PC-9 (cell line): ENCODE results near the gene FOXN1. TPM values are rescaled to one million over a fixed set of nuclear protein-coding genes. Genes with fewer than 3 reads are reported as not detected.
A peak's percentile ranks its signal among the peaks of the same experiment; 100 is the strongest.

Source experiments
- BruUV-seq: library from RNA; stranded (reverse); fragments of 400-500 nt; replicated peaks from 2 replicates; lab custom pipeline; 2021; lab: Mats Ljungman, UMichigan
- CTCF ChIA-PET: fragments of 300-600 bp; sonication (Branson Sonifier 250); formaldehyde crosslinking; loops from one replicate; lab custom pipeline; 2022; ENCODE audit warnings: antibody characterized with exemption; lab: Charles Lee
- POLR2A ChIA-PET: fragments of 300-600 bp; sonication (Branson Sonifier 250); formaldehyde crosslinking; loops from one replicate; lab custom pipeline; 2022; ENCODE audit warnings: antibody characterized with exemption; ENCODE audit not compliant: unreplicated experiment; lab: Charles Lee
- DNase-seq, 2 experiments: peaks; one replicate each; pipeline versions ENCODE4 v3.0.0 to v3.0.0-alpha.2; 2015 to 2022; ENCODE audit warnings: mixed read lengths in 1 of 2
- H2AFZ ChIP-seq: fragments of 200-600 bp; sonication (generic); 2 replicates; pipeline ENCODE4 v1.8.1; 2017; ENCODE audit warnings: antibody characterized with exemption
- H3F3A ChIP-seq: fragments of 200-600 bp; sonication (generic); 2 replicates; pipeline ENCODE4 v1.8.1; 2017; ENCODE audit warnings: antibody characterized with exemption, mild to moderate bottlenecking, low read depth; ENCODE audit not compliant: insufficient read depth
- H3K27ac ChIP-seq: fragments of 200-600 bp; sonication (generic); 2 replicates; pipeline ENCODE4 v1.6.1; 2016; ENCODE audit warnings: mixed run types
- H3K27me3 ChIP-seq: fragments of 200-600 bp; sonication (generic); 2 replicates; pipeline ENCODE4 v1.6.1; 2016; ENCODE audit warnings: low read depth, mixed run types; ENCODE audit not compliant: insufficient read depth
- H3K36me3 ChIP-seq: fragments of 200-600 bp; sonication (generic); 2 replicates; pipeline ENCODE4 v1.6.1; 2016; ENCODE audit warnings: low read depth, mixed run types
- H3K4me1 ChIP-seq: fragments of 200-600 bp; sonication (generic); replicated peaks from 2 replicates; pipeline ENCODE4 v1.6.1; 2016; ENCODE audit warnings: mixed run types; ENCODE audit not compliant: insufficient read depth
- H3K4me2 ChIP-seq: fragments of 200-600 bp; sonication (generic); 2 replicates; pipeline ENCODE4 v1.6.1; 2017; ENCODE audit warnings: mixed run types
- H3K4me3 ChIP-seq: fragments of 200-600 bp; sonication (generic); 2 replicates; pipeline ENCODE4 v1.6.1; 2016; ENCODE audit warnings: mixed run types
- H3K79me2 ChIP-seq: fragments of 200-600 bp; sonication (generic); 2 replicates; pipeline ENCODE4 v1.6.1; 2017; ENCODE audit warnings: low read depth, mixed run types
- H3K9me2 ChIP-seq: fragments of 200-600 bp; sonication (generic); 2 replicates; pipeline ENCODE4 v1.8.1; 2017; ENCODE audit warnings: mild to moderate bottlenecking; ENCODE audit not compliant: insufficient read depth
- H3K9me3 ChIP-seq: fragments of 200-600 bp; sonication (generic); 2 replicates; pipeline ENCODE4 v1.8.1; 2016; ENCODE audit warnings: low read depth; ENCODE audit not compliant: insufficient read depth
- H4K20me1 ChIP-seq: fragments of 200-600 bp; sonication (generic); 2 replicates; pipeline ENCODE4 v1.8.1; 2017; ENCODE audit not compliant: insufficient read depth
- CTCF ChIP-seq: fragments of 200-600 bp; sonication (generic); conservative IDR thresholded peaks from 2 replicates; pipeline ENCODE4 v1.6.1; 2017; ENCODE audit warnings: mixed run types, antibody characterized with exemption, mild to moderate bottlenecking, moderate library complexity
- EZH2 ChIP-seq: fragments of 200-600 bp; sonication (generic); IDR thresholded peaks from 2 replicates; pipeline ENCODE4 v1.8.0; 2017; ENCODE audit warnings: antibody characterized with exemption, low read depth
- intact Hi-C: fragments of 100-400 bp; cut with micrococcal nuclease; formaldehyde crosslinking; loops from one replicate; pipeline ENCODE4 v1.10.0; 2022; ENCODE audit not compliant: unreplicated experiment
- total RNA-seq: library from RNA; stranded (reverse); gene quantifications from 2 replicates; pipeline ENCODE4 v1.2.3, GENCODE V29; 2021

The FOXN1 gene
- total RNA-seq, 1 experiment from 2014 or later, result not detected

- H3K9me2 ChIP-seq, result no peaks in the 10 kb centered on the region
- DNase-seq, result no peak
- H3K27me3 ChIP-seq, result peaks cover 17% of the 10 kb centered on the region; the same call in 1 of the 2 replicates
- intact Hi-C loops, result no loop called here
- H2AFZ ChIP-seq, result no peak overlapping the region
- no peak overlapping the region for H3K27ac ChIP-seq
- no peak overlapping the region for H3K4me2 ChIP-seq
- H4K20me1 ChIP-seq, result no peaks in the 10 kb centered on the region
- peaks cover 14% of the 10 kb centered on the region; the same call in 1 of the 2 replicates for H3K4me1 ChIP-seq
- H3K79me2 ChIP-seq, result no peaks in the 10 kb centered on the region
- no peaks in the 10 kb centered on the region for H3K9me3 ChIP-seq
- H3K36me3 ChIP-seq, result no peaks in the 10 kb centered on the region
- no peak overlapping the region for H3K4me3 ChIP-seq
- POLR2A ChIA-PET, result no interaction called here
- BruUV-seq, result no TSS peak
- CTCF ChIA-PET, result no interaction called here
- peaks cover 4% of the 10 kb centered on the region; the same call in 1 of the 2 replicates for H3F3A ChIP-seq
- TF ChIP-seq CTCF (no peak), EZH2 (no peak)
These were observed 10.5 kb upstream of the FOXN1 start for GRCh38 chr17:28495635-28496034.

DNA sequence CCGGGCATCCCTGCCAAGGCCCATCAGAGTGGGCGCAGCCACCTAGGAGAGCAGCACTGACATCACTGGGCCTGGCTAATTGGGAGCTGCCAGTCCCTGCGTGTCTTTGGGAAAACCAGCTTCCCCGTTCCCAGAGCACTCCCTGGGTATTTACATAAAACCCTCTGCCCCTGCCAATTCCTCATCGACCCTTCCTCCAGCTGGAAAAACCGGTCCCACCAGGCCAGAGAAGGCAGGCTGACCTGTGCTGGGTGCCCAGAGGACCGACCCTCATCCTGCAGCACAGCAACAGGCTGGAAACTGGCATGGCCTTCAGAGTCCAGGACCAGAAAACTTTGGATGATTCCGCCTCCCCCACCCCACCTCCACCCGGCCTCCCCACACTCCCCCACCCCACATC, 8.2 kb upstream of the FOXN1 start:
- DNase-seq, result peak; percentile 65 to 66
- H3K79me2 ChIP-seq, result no peaks in the 10 kb centered on the region
- CTCF ChIA-PET, result interaction anchor here (0.6 kb wide), 1 partner anchor 30 kb away, joined by 9 read pairs; no protein-coding TSS in a partner anchor

GRCh38 chr17:28498652-28499363, 7.3 kb upstream of the FOXN1 start:
- H3K4me2 ChIP-seq, result no peak overlapping the region
- H3K79me2 ChIP-seq, result no peaks in the 10 kb centered on the region
- no peak overlapping the region for H2AFZ ChIP-seq
- no peaks in the 10 kb centered on the region for H3K36me3 ChIP-seq
- H3K4me1 ChIP-seq, result peaks cover 14% of the 10 kb centered on the region; the same call in 1 of the 2 replicates
- peaks cover 6% of the 10 kb centered on the region; the same call in 1 of the 2 replicates for H3F3A ChIP-seq
- CTCF ChIA-PET, result interaction anchor here (0.6 kb wide), 1 partner anchor 29 kb away, joined by 9 read pairs; no protein-coding TSS in a partner anchor
- H4K20me1 ChIP-seq, result no peaks in the 10 kb centered on the region
- H3K4me3 ChIP-seq, result no peak overlapping the region
- BruUV-seq, result no TSS peak
- TF ChIP-seq CTCF, result no peak
- no peak for TF ChIP-seq EZH2
- no peak overlapping the region for H3K27ac ChIP-seq
- intact Hi-C loops, result no loop called here
- no peaks in the 10 kb centered on the region for H3K9me3 ChIP-seq
- POLR2A ChIA-PET, result interaction anchor here (0.6 kb wide), 1 partner anchor 11 kb away, joined by 3 read pairs; no protein-coding TSS in a partner anchor
- no peak for DNase-seq
- no peaks in the 10 kb centered on the region for H3K9me2 ChIP-seq
- no peaks in the 10 kb centered on the region; the same call in 1 of the 2 replicates for H3K27me3 ChIP-seq

More for the DNA sequence above, 8.2 kb upstream of the FOXN1 start:
- H3K27ac ChIP-seq, result no peak overlapping the region
- peaks cover 6% of the 10 kb centered on the region; the same call in 1 of the 2 replicates for H3F3A ChIP-seq
- POLR2A ChIA-PET, result no interaction called here
- H3K4me2 ChIP-seq, result peak overlapping the region; percentile 32; the same call in 1 of the 2 replicates
- H3K27me3 ChIP-seq, result no peaks in the 10 kb centered on the region; the same call in 1 of the 2 replicates
- TF ChIP-seq EZH2 (no peak), CTCF (no peak)
- no peaks in the 10 kb centered on the region for H3K9me2 ChIP-seq
- peaks cover 14% of the 10 kb centered on the region; the same call in 1 of the 2 replicates for H3K4me1 ChIP-seq
- H4K20me1 ChIP-seq, result no peaks in the 10 kb centered on the region
- no peak overlapping the region for H3K4me3 ChIP-seq
- H2AFZ ChIP-seq, result no peak overlapping the region
- H3K36me3 ChIP-seq, result no peaks in the 10 kb centered on the region
- intact Hi-C loops, result no loop called here
- BruUV-seq, result no TSS peak
- H3K9me3 ChIP-seq, result no peaks in the 10 kb centered on the region
